Adrenal gland (tissue), 5 donors: ENCODE results near the gene OXNAD1.

ENCODE experiments used
- CTCF ChIP-seq, 6 experiments: fragments of 450-650 bp in 4 of 6; fragments of 200-600 bp in 2 of 6; sonication (generic) in 1 of 6; IDR thresholded peaks; 1 replicate in 5 of 6; 2 replicates in 1 of 6; pipeline versions ENCODE4 v1.5.1 to v1.8.0; 2016 to 2021; ENCODE audit warnings: antibody characterized with exemption in 6 of 6, mild to moderate bottlenecking in 2 of 6, moderate library complexity in 1 of 6
- POLR2A ChIP-seq, 2 donors: fragments of 450-650 bp; IDR thresholded peaks; one replicate each; pipeline ENCODE4 v1.6.1; 2017; ENCODE audit warnings: antibody characterized with exemption in 2 of 2, mild to moderate bottlenecking in 2 of 2, moderate library complexity in 1 of 2
- donor health status: DM: no; HTN: no; CAD: no.

- TF ChIP-seq CTCF (IDR thresholded peaks at IDR 0.05), result no peak
- TF ChIP-seq POLR2A (IDR thresholded peaks at IDR 0.05), result no peak
These were observed 12.0 kb upstream of the OXNAD1 start for GRCh38 chr3:16252988-16253387.
